HepG2 (cell line): ENCODE data around the gene DOCK3.

ENCODE experiments used
- PATZ1 ChIP-seq: sonication (generic); formaldehyde crosslinking; IDR thresholded peaks from 2 replicates; pipeline ENCODE4 v1.4.0; 2020; ENCODE audit warnings: missing genetic modification reagents
- RAD21 ChIP-seq: fragments of 450-650 bp; formaldehyde crosslinking; IDR thresholded peaks from 2 replicates; pipeline ENCODE4 v1.5.0; 2020; ENCODE audit warnings: mild to moderate bottlenecking
- U2AF2 ChIP-seq: fragments of 200-400 bp; formaldehyde crosslinking; IDR thresholded peaks from 2 replicates; pipeline ENCODE4 v1.6.1; 2017; ENCODE audit warnings: low read depth, mild to moderate bottlenecking, low read length

GRCh38 chr3:51328206-51328605, 653.5 kb downstream of the DOCK3 start:
- no peak for TF ChIP-seq PATZ1 (CRISPR knock-in tag)
- no peak for TF ChIP-seq U2AF2
- TF ChIP-seq RAD21 (CRISPR knock-in tag) = no peak
